HepG2 (cell line): ENCODE measurements around the gene ATP8A2. TPM values are rescaled to one million over a fixed set of nuclear protein-coding genes. Genes with fewer than 3 reads are reported as not detected.

Experiments used
- ATAC-seq: fragments of 200-7000 bp; cut with Tn5 transposase; 3 replicates; pipeline ENCODE4 v1.9.1; 2020; ENCODE audit warnings: mild to moderate bottlenecking, moderate library complexity
- BruUV-seq: library from RNA; stranded (reverse); fragments of 400-500 nt; replicated peaks from 2 replicates; lab custom pipeline; 2021; lab: Mats Ljungman, UMichigan
- CTCF ChIA-PET: fragments of 300-600 bp; formaldehyde crosslinking; extraction: SDS; loops from one replicate; lab custom pipeline; 2021; ENCODE audit warnings: low total read pairs, inconsistent platforms, low intra/inter-chr PET ratio; lab: Yijun Ruan, JAX
- POLR2A ChIA-PET: fragments of 350-600 bp; sonication (Branson Sonifier 250); formaldehyde crosslinking; loops from one replicate; lab custom pipeline; 2020; ENCODE audit warnings: antibody characterized with exemption, inconsistent platforms; lab: Yijun Ruan, JAX
- DNase-seq: peaks from one replicate; pipeline ENCODE4 v3.0.0-alpha.2; 2015; ENCODE audit warnings: low spot score
- FAIRE-seq: peaks from 3 replicates; lab custom pipeline; 2011; peaks lifted over from hg19 to GRCh38; lab: Jason Lieb, UNC
- H2AFZ ChIP-seq: one replicate; pipeline ENCODE4 v1.6.1; 2011; ENCODE audit warnings: low read length, inconsistent platforms
- H3K27ac ChIP-seq: fragments of 300-600 bp; 3 replicates; pipeline ENCODE4 v1.8.0; 2011; ENCODE audit warnings: mixed run types, mild to moderate bottlenecking, mixed read lengths, low read length, inconsistent platforms; ENCODE audit not compliant: insufficient read depth; ENCODE audit errors: extremely low read length
- H3K27me3 ChIP-seq, 2 experiments: fragments of 200-600 bp in 1 of 2; 2 replicates in 1 of 2; 3 replicates in 1 of 2; pipeline versions ENCODE4 v1.6.0 to v1.8.0; 2011; ENCODE audit warnings: low read length in 2 of 2, mild to moderate bottlenecking in 2 of 2, moderate library complexity in 2 of 2, inconsistent platforms in 1 of 2; ENCODE audit not compliant: insufficient read depth in 2 of 2, control insufficient read depth in 1 of 2
- H3K36me3 ChIP-seq, 2 experiments: fragments of 200-600 bp in 1 of 2; replicated peaks in 1 of 2; 2 replicates in 1 of 2; 3 replicates in 1 of 2; pipeline versions ENCODE4 v1.5.1 to v1.8.0; 2011; ENCODE audit warnings: low read length in 2 of 2, inconsistent platforms in 1 of 2; ENCODE audit not compliant: insufficient read depth in 2 of 2, control insufficient read depth in 1 of 2
- H3K4me1 ChIP-seq: 2 replicates; pipeline ENCODE4 v1.5.1; 2012; ENCODE audit warnings: low read length, inconsistent platforms; ENCODE audit not compliant: insufficient read depth
- H3K4me2 ChIP-seq: 2 replicates; pipeline ENCODE4 v1.6.0; 2011; ENCODE audit warnings: low read depth, low read length, inconsistent platforms
- H3K4me3 ChIP-seq, 3 experiments: fragments of 200-600 bp in 1 of 3; sonication (generic), shearing (Covaris generic) in 1 of 3; replicated peaks in 1 of 3; 2 replicates each; pipeline ENCODE4 v1.5.1; 2011 to 2016; ENCODE audit warnings: low read length in 3 of 3, inconsistent platforms in 2 of 3, low read depth in 2 of 3, mild to moderate bottlenecking in 2 of 3, control low read depth in 1 of 3, mixed read lengths in 1 of 3; ENCODE audit not compliant: insufficient read depth in 1 of 3
- H3K79me2 ChIP-seq: one replicate; pipeline ENCODE4 v1.6.1; 2011; ENCODE audit warnings: low read length, inconsistent platforms; ENCODE audit not compliant: insufficient read depth
- H3K9ac ChIP-seq: 2 replicates; pipeline ENCODE4 v1.6.0; 2011; ENCODE audit warnings: mild to moderate bottlenecking, low read depth, low read length, inconsistent platforms; ENCODE audit not compliant: insufficient read depth
- H3K9me3 ChIP-seq: 2 replicates; pipeline ENCODE4 v1.5.1; 2012; ENCODE audit warnings: mild to moderate bottlenecking, low read length
- H4K20me1 ChIP-seq: 2 replicates; pipeline ENCODE4 v1.6.0; 2011; ENCODE audit warnings: inconsistent platforms, mild to moderate bottlenecking, low read length, moderate library complexity; ENCODE audit not compliant: insufficient read depth
- ATF7 ChIP-seq, 2 experiments: fragments of 450-650 bp in 1 of 2; sonication (generic) in 1 of 2; formaldehyde crosslinking in 1 of 2; IDR thresholded peaks; 2 replicates each; pipeline versions ENCODE4 v1.4.0 to v1.6.1; 2016 to 2020; ENCODE audit warnings: antibody characterized with exemption in 1 of 2, mild to moderate bottlenecking in 1 of 2, missing genetic modification reagents in 1 of 2
- HMG20B ChIP-seq: conservative IDR thresholded peaks from 2 replicates; pipeline ENCODE4 v1.6.1; 2016; ENCODE audit warnings: missing genetic modification reagents, missing compliant biosample characterization
- PRDM15 ChIP-seq: sonication (generic); formaldehyde crosslinking; IDR thresholded peaks from 2 replicates; pipeline ENCODE4 v1.4.0; 2020; ENCODE audit warnings: missing genetic modification reagents
- RNF219 ChIP-seq: sonication (generic); formaldehyde crosslinking; IDR thresholded peaks from 2 replicates; pipeline ENCODE4 v1.5.0; 2020; ENCODE audit warnings: mild to moderate bottlenecking, missing genetic modification reagents
- SIN3B ChIP-seq: fragments of 150-350 bp; IDR thresholded peaks from 2 replicates; pipeline ENCODE4 v1.6.1; 2014; ENCODE audit warnings: low read length
- SIX4 ChIP-seq: sonication (generic); formaldehyde crosslinking; IDR thresholded peaks from 2 replicates; pipeline ENCODE4 v1.4.0; 2020; ENCODE audit warnings: missing genetic modification reagents
- ZFY ChIP-seq: sonication (generic); formaldehyde crosslinking; IDR thresholded peaks from 2 replicates; pipeline ENCODE4 v1.4.0; 2020; ENCODE audit warnings: missing genetic modification reagents
- ZNF143 ChIP-seq: sonication (generic); formaldehyde crosslinking; IDR thresholded peaks from 2 replicates; pipeline ENCODE4 v1.4.0; 2020; ENCODE audit warnings: missing genetic modification reagents
- ZNF3 ChIP-seq: IDR thresholded peaks from 2 replicates; pipeline ENCODE4 v1.7.0; 2017; ENCODE audit warnings: inconsistent platforms
- ZNF615 ChIP-seq: sonication (generic); formaldehyde crosslinking; IDR thresholded peaks from 2 replicates; pipeline ENCODE4 v1.5.0; 2020; ENCODE audit warnings: mild to moderate bottlenecking, missing genetic modification reagents, borderline replicate concordance
- WGBS: methylation state at CpG from one replicate; pipeline ENCODE4 v1.1.6; 2017; ENCODE audit warnings: low lambda C conversion rate; 5-methylcytosine and 5-hydroxymethylcytosine counted together
- in situ Hi-C: cut with HindIII; loops from 2 replicates; pipeline ENCODE4 v1.10.0; 2017; ENCODE audit warnings: low pct_unique_long_range_greater_than_20kb; ENCODE audit not compliant: extremely low pct_ligation_motif_present
- intact Hi-C: fragments of 100-400 bp; cut with micrococcal nuclease; formaldehyde crosslinking; loops from one replicate; pipeline ENCODE4 v1.10.0; 2022; ENCODE audit not compliant: unreplicated experiment
- polyA plus RNA-seq, 8 experiments: library from polyadenylated mRNA; depleted of rRNA in 3 of 8; stranded (reverse) in 7 of 8; unstranded in 1 of 8; fragments of >200 nt; fragmentation: Illumina TruSeq in 4 of 8; extraction: Trizol in 4 of 8; gene quantifications; 2 replicates each; pipeline versions ENCODE4 v1.2.1 to v1.2.3, GENCODE V29; 2011 to 2016; ENCODE audit warnings: low read depth in 4 of 8, missing spikeins in 1 of 8, mixed read lengths in 1 of 8; ENCODE audit not compliant: insufficient read depth in 1 of 8
- total RNA-seq, 5 experiments: library from RNA; depleted of rRNA; stranded (reverse); fragments of >200 nt; fragmentation: Illumina TruSeq; extraction: Trizol; gene quantifications; 2 replicates each; pipeline ENCODE4 v1.2.3, GENCODE V29; 2016; ENCODE audit warnings: low read depth in 1 of 5
- TF ChIP-seq, protein P1 (sequence below): sonication (generic); formaldehyde crosslinking; conservative IDR thresholded peaks from 2 replicates; pipeline ENCODE4 v1.4.0; 2020; ENCODE audit warnings: mild to moderate bottlenecking, missing genetic modification reagents, moderate library complexity

Gene ATP8A2
- total and polyA plus RNA-seq, 2 of the 13 experiments (the other 11 are each of a cell fraction or from before 2014, with no cell fraction given): 0.09 TPM; not detected in 1

DNA sequence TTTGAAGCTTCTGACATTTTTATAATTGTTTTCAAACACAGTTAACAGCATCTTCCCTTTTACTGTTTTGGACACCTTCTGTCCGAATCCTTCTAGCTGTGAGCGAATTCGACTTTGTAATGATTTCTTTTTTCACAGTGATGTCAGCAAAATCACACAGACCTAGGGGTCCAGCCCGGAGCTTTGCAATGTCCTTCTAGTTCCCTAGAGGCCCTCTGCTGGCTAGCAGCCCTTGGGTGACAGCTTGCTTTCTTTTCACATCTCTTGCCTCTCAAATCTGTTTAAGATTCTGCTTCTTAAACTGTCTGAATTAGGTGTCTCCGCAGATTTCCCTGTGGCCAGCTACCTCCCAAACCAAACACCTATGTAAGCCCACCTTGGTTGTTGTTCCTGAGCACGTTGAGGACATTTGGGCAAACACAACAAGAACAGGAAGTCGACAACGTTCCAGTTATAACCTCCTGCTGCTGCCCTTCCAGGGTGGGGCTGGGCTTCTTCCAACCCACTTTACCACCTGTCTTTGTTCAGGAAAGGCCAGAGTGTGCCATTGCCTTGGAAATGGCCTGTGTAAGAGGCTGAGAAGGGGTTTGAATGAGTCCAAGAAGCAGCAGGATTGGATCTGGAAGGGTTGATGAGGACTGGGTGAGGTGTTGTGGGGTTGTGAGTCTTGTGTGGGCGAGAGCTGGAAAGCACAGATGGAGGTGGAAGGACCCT, 123.1 kb downstream of the ATP8A2 start (continued):
- TF ChIP-seq RNF219 (CRISPR knock-in tag): no peak
- TF ChIP-seq, all 625 proteins: peak for 0

- FAIRE-seq: no peak
- Histone ChIP-seq H3K4me3 (no peak overlapping the region), H3K9ac (no peak overlapping the region), H3K9me3 (no peaks in the 10 kb centered on the region), H3K79me2 (no peaks in the 10 kb centered on the region), H3K27me3 (peaks cover 0 to 8% of the 10 kb centered on the region in 2 experiments; a peak in 2 of 5 replicates), H3K4me1 (no peaks in the 10 kb centered on the region), H3K36me3 (no peaks in the 10 kb centered on the region), H4K20me1 (no peaks in the 10 kb centered on the region), H3K4me2 (no peak overlapping the region), H3K27ac (no peak overlapping the region), H2AFZ (no peak overlapping the region)
- BruUV-seq: no TSS peak
- intact Hi-C loops (no loop called here), in situ Hi-C loops (no loop called here)
- ChIA-PET CTCF (no interaction called here), POLR2A (no interaction called here)
- DNase-seq: no peak
- WGBS: 4% methylated on average over 3 of the region's 3 CpGs
- TF ChIP-seq SIX4 (CRISPR knock-in tag): no peak
- no peak for TF ChIP-seq ZNF615 (CRISPR knock-in tag)
- no peak for TF ChIP-seq ATF7 (IDR thresholded peaks at IDR 0.05)
- TF ChIP-seq ATF7 (CRISPR knock-in tag; IDR thresholded peaks at IDR 0.05): no peak
- TF ChIP-seq ZNF3 (CRISPR knock-in tag): no peak
- no peak for TF ChIP-seq ZFY (CRISPR knock-in tag)
- TF ChIP-seq ZNF143 (CRISPR knock-in tag): no peak
- no peak for TF ChIP-seq HMG20B
- TF ChIP-seq, protein P1, sequence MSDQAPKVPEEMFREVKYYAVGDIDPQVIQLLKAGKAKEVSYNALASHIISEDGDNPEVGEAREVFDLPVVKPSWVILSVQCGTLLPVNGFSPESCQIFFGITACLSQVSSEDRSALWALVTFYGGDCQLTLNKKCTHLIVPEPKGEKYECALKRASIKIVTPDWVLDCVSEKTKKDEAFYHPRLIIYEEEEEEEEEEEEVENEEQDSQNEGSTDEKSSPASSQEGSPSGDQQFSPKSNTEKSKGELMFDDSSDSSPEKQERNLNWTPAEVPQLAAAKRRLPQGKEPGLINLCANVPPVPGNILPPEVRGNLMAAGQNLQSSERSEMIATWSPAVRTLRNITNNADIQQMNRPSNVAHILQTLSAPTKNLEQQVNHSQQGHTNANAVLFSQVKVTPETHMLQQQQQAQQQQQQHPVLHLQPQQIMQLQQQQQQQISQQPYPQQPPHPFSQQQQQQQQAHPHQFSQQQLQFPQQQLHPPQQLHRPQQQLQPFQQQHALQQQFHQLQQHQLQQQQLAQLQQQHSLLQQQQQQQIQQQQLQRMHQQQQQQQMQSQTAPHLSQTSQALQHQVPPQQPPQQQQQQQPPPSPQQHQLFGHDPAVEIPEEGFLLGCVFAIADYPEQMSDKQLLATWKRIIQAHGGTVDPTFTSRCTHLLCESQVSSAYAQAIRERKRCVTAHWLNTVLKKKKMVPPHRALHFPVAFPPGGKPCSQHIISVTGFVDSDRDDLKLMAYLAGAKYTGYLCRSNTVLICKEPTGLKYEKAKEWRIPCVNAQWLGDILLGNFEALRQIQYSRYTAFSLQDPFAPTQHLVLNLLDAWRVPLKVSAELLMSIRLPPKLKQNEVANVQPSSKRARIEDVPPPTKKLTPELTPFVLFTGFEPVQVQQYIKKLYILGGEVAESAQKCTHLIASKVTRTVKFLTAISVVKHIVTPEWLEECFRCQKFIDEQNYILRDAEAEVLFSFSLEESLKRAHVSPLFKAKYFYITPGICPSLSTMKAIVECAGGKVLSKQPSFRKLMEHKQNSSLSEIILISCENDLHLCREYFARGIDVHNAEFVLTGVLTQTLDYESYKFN (CRISPR knock-in tag): no peak
- TF ChIP-seq SIN3B: no peak
- no peak for TF ChIP-seq PRDM15 (CRISPR knock-in tag)
- no peak for ATAC-seq
Observed at GRCh38 chr13:25501231-25501630, 129.5 kb downstream of the ATP8A2 start.
